ENCODE data around the gene NUDT22.

Gene NUDT22

DNA sequence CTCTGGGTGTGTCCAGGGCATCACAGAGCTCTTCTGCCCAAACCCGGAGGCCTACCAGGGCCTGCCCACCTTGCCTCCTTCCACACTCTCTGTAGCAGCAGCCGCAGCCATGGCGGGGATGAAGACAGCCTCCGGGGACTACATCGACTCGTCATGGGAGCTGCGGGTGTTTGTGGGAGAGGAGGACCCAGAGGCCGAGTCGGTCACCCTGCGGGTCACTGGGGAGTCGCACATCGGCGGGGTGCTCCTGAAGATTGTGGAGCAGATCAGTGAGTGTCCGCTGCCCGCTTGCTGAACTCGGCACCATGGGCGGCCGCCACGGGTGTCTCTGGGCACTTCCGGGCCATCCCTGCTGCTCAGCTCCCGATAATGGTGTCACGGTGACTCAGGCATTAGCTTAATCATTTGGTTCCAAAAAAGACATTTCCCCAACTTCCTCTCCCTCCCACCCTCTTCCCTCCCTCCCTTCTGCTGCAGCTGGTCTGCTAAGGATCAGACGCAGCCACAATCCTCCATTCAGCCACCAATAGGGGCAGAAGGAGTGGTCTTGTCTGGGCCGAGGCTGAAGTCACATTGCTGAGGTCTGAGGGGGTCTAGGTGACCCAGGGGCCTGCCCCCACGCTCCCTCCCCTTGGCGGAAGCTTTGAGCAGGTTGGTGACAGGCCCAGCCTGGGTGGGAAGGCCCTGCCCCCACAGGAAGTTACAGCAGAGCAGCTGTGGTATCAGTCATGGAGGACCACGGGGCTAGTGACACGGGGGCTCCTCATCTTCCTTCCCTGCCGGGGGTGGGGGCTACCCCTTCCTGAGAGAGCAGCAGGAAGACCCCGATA, 18.6 kb upstream of the NUDT22 start:
- FAIRE-seq: no peak

DNA sequence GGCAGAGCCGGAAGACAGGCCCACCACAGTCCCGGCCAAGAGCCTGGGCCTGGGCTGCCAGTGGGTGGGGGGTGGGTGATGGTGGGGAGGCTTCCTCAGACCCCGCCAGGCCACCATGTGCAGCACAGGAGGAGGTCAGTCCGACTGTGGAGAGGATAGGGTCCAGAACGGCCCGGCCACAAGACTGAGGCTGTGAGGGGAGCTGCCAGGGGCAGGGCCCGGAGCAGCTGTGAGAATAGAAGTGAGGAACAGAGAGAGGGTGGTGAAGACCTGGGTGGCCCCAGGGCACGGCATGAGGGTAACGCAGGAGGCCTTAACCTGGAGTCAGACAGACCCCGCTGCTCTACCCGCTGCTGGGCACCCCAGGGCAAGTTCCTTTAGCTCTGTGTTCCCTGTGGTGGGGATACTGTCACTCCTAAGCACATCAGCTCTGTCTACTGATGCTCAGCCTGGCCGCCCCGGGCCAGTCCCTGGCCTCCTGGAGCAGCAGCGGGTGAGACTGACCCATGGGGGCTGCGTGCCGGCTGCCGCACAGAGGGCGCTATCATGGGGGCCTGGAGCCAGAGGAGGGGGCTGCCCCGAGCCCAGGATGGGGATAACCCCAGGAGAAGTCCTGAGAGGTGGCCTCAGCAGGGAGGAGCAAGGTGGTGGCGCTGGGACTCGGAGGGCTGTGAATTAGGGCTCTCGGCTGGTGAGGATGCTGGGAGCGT, 17.8 kb upstream of the NUDT22 start:
- no peak for FAIRE-seq

DNA sequence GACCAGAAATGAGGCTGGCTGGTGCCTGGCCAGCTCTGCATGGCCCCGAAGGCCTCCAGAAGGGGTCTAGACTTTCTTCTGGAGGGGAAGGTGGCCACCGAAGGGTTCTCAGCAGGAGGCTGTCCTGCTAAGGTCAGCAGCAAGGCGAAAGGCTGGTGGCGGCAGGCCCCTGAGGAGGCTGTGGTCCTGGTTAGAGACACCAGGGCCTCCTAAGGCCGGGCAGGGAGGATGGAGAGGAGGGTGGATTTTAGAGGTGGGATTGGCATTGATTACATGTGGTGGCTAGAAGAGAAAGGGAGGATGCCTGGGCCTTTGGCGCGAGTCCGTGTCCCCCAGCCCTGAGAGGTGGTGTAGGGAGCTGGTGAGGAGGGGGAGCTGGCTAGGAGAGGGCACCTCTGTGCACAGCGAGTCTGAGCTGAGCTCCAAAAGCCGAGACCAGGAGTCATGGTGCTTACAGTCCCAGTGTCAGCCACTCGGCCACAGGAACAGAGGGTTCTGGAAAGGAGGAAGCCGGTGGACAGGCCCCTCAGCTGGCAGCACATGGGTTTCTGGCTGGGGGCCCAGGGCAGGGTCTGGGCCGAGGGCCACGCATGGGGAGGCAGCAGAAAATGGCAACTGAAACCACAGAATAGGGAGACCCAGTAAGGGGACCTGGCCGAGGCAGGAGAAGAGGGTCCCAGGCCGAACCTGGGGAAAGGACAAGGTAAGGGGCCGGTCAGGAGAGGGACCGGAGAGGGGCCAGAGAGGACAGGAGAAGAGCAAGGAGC, 17.1 kb upstream of the NUDT22 start:
- FAIRE-seq: no peak

DNA sequence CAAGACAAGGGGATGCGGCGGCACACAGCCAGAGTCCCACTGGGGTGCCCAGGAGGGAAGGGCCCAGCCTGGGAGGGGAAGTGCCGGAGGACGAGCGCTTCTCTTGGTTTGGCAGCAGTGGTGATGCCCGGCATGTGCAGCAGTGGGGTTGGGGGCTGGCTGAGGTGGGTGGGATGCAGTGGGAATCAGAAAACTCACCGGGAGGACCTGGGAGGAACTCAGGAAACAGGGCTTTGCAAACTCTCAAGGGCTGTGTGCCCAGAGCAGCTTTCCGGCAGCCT, 16.6 kb upstream of the NUDT22 start:
- no peak for FAIRE-seq

DNA sequence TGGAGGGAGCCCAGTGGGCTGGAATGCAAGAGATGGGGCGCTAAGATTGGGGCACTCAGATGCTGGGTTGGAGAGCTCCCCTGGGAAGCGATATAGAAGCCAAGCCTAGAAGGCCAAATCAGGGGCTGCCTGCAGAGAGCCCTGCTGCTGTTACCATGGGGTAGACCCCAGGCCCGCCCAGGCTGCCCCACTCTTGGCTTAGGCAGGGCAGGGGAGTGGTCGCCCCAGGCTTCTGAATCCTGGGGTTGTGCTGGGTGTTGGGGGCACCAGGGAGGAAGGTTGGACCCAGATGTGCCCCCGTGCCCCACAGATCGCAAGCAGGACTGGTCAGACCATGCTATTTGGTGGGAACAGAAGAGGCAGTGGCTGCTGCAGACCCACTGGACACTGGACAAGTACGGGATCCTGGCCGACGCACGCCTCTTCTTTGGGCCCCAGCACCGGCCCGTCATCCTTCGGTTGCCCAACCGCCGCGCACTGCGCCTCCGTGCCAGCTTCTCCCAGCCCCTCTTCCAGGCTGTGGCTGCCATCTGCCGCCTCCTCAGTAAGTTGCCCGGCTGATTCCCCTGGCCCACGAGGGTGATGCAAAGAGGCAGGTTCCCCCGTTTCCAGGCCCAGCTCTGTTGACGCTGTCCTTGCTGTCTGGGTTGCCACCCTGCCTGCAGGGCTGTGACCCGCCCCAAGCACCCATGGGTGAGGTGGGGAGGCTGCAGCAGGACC, 15.6 kb upstream of the NUDT22 start:
- FAIRE-seq: no peak

DNA sequence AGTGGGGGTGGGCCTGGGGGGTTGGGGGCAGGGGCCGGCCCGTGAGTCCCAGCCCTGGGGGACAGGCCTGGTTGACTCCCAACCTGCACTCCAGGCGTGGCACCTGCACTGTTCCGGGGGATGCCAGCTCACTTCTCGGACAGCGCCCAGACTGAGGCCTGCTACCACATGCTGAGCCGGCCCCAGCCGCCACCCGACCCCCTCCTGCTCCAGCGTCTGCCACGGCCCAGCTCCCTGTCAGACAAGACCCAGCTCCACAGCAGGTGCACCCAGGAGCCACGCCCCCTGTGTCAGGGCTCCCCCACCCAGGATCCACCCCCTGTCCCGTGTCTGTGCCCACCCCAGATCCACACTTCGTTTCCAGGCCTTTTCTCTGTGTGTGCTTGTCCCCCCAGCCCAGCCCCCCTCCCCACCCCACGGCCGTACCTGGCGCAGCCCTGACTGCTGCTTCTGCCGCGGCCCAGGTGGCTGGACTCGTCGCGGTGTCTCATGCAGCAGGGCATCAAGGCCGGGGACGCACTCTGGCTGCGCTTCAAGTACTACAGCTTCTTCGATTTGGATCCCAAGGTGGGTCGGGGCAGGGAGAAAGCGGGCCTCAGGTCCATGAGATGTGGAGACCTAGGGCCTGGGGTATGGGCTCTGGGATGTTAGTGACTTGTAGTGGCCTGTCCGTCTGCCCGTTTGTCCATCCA, 14.7 kb upstream of the NUDT22 start:
- no peak for FAIRE-seq

DNA sequence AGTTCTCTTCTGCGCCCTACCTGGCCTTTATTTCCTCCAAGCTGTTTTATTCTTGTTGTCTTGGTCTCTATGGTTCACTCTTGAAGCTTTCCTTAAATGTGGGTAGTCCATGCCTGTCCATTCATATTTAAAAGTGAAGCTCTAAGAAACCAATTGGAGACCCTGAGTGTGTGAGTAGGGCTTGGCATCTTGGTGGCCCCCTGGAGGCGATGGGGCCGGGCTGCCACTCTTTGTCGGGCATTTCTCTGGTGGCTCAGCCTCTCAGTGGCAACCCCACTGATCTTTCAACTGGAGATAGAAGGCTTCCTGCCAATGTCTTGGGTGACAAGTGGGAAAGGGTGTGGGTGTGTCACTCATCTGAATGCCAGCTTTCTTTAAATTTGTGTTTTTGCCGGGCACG, 9.2 kb upstream of the NUDT22 start:
- FAIRE-seq: no peak

DNA sequence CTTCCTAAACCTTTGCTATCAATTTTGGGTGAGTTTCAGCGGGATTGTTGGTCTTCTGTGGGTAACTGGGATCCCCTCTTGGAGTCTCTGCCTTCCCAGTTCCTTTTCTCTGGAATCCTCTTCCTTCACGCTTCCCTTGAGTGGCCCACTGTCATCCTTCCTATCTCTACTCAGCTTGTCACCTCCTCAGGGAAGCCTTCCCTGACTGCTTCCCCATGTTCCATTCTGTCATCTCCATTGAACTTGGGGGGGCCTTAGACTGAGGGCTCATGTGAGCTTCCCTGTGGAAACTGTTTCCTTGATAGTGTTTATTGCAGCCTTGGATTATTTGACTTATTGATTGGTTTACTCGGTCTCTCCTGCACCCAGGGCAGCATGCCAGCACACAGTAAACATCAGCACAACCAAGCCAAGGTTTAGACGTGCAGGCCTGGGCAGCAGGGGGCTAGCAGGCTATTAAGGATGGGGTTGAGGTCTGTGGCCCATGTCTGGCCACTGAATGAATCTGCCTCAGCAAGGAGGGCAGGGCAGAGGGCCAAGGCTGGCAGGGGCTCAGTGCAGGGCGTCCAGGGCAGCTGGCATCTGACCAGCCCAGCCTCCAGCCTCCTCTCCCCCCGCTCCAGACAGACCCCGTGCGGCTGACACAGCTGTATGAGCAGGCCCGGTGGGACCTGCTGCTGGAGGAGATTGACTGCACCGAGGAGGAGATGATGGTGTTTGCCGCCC, 7.3 kb upstream of the NUDT22 start:
- no peak for FAIRE-seq

DNA sequence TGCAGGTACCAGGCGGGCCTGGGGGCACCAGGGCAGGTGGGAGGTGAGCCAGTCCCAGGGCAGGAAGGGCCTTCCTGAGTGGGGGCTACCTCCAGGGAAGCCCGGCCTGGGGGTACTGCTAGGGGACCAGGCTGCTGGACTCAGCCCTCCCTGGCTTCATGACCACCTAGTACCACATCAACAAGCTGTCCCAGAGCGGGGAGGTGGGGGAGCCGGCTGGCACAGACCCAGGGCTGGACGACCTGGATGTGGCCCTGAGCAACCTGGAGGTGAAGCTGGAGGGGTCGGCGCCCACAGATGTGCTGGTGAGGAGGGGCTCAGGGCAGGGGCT, 6.8 kb upstream of the NUDT22 start:
- no peak for FAIRE-seq

DNA sequence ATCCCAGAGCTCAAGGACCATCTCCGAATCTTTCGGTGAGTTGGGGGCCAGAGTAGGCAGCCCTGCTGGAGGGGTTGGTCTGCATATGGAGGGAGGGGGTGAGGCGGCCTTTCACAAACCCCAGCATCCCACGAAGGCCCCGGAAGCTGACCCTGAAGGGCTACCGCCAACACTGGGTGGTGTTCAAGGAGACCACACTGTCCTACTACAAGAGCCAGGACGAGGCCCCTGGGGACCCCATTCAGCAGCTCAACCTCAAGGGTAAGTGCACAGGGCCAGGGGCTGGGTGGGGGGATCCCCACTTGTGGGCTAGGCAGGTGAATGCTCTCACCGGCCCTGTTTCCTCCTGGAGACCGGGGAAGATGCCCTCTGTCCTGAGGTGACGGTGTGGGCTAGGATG, 6.3 kb upstream of the NUDT22 start:
- no peak for FAIRE-seq

DNA sequence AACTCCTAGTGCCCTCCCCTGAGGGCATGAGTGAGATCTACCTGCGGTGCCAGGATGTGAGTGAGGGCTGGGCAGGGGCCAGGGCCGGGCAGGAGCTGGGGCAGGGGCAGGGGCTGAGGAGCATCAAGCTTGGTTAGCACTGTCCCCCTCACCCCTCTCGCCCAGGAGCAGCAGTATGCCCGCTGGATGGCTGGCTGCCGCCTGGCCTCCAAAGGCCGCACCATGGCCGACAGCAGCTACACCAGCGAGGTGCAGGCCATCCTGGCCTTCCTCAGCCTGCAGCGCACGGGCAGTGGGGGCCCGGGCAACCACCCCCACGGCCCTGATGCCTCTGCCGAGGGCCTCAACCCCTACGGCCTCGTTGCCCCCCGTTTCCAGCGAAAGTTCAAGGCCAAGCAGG, 5.8 kb upstream of the NUDT22 start:
- FAIRE-seq: no peak

DNA sequence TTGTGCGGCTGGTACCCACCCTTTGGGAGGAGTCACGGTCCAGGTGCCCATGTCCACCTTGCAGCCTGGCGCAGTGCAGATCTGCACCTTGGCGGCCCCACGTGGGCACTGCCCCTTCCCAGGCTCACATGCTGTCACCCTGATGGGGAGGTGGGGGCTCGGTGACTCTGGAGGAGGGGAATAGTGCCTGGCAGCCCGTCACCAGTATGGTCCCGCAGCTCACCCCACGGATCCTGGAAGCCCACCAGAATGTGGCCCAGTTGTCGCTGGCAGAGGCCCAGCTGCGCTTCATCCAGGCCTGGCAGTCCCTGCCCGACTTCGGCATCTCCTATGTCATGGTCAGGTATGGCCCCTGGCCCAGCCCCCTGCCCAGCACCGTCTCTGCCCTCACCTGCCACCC, 5.3 kb upstream of the NUDT22 start:
- FAIRE-seq: no peak

DNA sequence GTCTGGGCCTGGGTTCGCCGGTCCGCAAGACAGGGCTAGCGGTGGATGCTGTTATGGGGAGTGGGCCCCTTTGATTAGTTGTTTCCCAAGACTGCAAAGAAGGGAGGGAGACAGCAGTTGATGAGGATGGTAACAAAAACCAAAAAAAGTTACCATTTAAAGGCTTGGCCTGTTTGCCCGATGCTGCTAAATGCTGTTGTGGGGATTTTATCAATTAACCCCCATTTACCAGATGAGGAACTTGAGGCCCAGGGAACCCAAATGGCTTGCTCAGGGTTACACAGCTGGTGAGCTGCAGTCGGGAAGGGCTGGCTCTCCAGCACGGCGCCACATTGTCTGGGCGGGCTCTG, 3.4 kb upstream of the NUDT22 start:
- no peak for FAIRE-seq

DNA sequence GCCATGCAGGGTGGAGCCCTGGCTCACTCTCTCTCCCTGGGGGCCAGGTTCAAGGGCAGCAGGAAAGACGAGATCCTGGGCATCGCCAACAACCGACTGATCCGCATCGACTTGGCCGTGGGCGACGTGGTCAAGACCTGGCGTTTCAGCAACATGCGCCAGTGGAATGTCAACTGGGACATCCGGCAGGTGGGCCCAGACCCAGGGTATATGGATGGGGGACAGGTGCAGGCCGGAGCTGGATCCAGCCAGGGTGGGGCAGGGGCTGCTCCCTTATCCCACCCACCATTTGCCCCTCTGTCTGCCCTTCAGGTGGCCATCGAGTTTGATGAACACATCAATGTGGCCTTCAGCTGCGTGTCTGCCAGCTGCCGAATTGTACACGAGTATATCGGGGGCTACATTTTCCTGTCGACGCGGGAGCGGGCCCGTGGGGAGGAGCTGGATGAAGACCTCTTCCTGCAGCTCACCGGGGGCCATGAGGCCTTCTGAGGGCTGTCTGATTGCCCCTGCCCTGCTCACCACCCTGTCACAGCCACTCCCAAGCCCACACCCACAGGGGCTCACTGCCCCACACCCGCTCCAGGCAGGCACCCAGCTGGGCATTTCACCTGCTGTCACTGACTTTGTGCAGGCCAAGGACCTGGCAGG, 2.9 kb upstream of the NUDT22 start:
- FAIRE-seq: no peak

DNA sequence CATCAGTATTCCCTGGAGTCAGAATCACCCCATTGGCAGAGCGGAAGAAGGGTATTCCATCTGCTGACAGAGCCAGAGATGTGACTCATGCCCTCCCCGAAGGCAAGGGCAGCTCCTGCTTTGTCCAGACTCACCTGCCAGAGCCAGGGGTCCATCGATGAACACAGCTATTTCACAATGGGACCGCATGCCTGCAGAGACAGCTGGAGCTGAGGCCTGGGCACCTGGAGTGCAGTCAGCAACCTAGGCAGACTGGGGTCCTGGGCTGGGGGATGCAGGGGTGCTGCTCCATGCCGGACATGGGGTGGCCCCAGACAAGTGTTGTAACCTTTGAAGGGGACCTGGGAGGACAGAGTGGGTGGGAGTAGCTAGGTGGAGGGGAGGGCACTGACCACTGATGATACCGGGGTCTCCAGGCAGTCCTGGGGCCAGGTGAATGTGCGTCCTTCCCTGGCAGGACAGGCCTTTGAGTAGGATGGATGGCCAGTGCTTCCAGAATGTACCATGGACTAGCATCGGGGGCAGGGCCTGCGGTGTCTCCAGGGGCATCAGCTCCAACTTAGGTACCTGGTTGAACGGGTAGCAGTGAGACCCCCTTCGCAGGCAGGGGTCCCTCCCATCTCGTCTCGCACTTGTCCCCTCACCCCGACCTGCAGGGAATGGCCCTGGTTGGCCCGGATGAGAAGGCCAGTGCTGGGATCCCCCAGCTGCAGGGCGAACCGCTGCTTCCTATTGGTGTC, 1.8 kb upstream of the NUDT22 start:
- FAIRE-seq: no peak

DNA sequence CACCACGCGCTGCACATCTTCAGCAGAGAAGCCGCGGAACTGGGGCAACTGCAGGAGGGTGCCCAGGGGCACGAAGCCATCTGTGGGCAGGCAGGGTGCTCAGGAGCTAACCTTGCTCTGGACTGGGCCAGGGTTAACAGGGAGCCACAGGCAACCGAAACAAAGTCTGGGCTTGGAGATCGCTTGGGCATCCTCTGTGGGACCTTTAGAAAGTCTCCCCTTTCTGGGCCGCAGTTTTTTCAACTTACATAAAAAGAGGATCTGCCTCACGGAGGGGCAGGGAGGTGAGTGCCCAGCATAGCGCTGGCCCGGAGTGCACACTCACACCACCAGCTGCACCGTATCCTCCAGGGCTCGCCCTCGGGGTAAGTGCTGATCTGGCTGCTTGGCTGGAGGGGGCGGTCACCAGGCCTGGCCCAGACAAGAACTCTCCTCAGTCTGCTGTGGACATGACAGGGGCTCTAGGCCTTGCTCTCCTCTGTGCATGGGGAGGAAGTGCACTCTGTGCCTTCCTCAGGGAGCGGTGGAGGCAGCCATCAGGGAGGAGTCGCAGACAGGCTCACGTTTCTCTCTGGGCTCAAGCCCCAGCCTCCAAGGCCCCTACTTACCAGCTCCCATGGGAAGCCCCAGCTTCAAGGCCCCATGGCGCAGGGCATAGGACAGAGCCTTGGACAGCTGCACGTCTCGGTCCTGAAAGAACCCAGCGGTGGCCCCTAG, 1.0 kb upstream of the NUDT22 start:
- FAIRE-seq: no peak

DNA sequence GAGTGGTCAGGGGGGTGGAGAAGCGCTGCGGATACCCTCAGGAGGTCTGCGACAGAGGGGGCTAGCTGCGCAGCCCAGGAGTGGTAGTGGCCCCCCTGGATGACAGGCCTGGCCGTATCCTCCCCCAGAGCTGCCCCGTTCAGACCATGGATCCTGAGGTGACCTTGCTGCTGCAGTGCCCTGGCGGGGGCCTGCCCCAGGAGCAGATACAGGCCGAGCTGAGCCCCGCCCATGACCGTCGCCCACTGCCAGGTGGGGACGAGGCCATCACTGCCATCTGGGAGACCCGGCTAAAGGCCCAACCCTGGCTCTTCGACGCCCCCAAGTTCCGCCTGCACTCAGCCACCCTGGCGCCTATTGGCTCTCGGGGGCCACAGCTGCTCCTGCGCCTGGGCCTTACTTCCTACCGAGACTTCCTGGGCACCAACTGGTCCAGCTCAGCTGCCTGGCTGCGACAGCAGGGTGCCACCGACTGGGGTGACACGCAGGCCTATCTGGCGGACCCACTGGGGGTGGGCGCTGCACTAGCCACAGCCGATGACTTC, 505 bp downstream of the NUDT22 start:
- FAIRE-seq: no peak

DNA sequence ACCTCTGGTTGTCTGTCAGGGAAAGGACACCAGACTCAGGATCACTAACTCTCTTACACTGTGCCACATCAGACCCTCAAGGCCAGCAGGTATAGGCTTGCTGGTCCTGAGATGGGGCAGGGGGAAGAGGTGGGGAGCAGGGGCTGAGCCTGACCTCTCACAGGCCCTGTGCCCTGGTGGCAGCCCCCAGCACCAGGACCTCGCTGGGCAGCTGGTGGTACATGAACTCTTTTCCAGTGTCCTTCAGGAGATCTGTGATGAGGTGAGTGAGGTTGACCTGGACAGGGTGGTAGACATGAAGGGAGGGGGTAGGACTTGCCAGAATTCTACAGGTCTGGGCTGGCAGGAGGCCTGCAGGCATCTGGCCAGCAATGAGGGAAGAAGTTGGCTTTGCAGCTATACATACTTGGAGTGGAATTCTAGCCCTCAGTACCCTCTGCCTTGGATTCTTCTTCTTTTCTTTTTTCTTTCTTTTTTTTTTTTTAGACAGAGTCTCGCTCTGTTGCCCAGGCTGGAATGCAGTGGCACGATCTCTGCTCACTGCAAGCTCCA, 1.4 kb downstream of the NUDT22 start:
- no peak for FAIRE-seq

DNA sequence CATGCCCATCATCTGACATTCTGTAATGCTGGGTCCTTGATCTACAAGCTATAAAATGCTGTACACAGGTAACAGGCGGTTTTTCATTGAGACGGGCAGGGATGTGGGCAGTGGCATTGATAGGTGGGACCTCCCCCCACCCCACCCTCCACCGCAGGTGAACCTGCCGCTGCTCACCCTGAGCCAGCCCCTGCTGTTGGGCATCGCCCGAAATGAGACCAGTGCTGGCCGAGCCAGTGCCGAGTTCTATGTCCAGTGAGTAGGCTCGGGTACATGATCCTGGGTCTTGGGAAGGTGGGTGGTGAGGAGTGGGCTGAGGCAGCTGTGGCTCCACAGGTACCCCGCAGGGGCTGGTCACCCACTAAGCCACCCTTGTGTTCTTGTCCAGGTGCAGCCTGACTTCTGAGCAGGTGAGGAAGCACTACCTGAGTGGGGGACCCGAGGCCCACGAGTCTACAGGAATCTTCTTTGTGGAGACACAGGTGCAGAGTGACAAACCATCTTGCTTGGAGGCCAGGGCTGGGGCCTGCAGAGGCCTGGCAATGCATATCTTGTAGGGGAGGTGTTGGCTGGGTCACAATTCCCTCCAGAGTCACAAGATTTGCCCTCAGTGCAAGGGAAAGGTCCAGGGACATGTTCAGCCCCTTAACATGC, 3.1 kb downstream of the NUDT22 start:
- no peak for FAIRE-seq

All from A204.1 (cell line).